IPS-18a (cell line): Measurements from ENCODE around the gene AOC1.

Experiments
- H3K27ac ChIP-seq: one replicate; pipeline ENCODE4 v1.5.1; 2013; ENCODE audit warnings: low read length
- H3K27me3 ChIP-seq: one replicate; pipeline ENCODE4 v1.6.1; 2013; ENCODE audit warnings: mild to moderate bottlenecking, low read length; ENCODE audit not compliant: control insufficient read depth, insufficient read depth
- H3K36me3 ChIP-seq: one replicate; pipeline ENCODE4 v1.6.1; 2013; ENCODE audit warnings: low read depth, low read length; ENCODE audit not compliant: control insufficient read depth
- H3K4me1 ChIP-seq: one replicate; pipeline ENCODE4 v1.6.1; 2013; ENCODE audit warnings: low read depth, low read length; ENCODE audit not compliant: control insufficient read depth
- H3K4me3 ChIP-seq: one replicate; pipeline ENCODE4 v1.5.1; 2013; ENCODE audit warnings: low read length
- H3K9ac ChIP-seq: one replicate; pipeline ENCODE4 v1.6.1; 2013; ENCODE audit warnings: mild to moderate bottlenecking, low read length, moderate library complexity
- H3K9me3 ChIP-seq: one replicate; pipeline ENCODE4 v1.6.1; 2013; ENCODE audit warnings: low read depth, low read length; ENCODE audit not compliant: control insufficient read depth

AOC1 gene

DNA sequence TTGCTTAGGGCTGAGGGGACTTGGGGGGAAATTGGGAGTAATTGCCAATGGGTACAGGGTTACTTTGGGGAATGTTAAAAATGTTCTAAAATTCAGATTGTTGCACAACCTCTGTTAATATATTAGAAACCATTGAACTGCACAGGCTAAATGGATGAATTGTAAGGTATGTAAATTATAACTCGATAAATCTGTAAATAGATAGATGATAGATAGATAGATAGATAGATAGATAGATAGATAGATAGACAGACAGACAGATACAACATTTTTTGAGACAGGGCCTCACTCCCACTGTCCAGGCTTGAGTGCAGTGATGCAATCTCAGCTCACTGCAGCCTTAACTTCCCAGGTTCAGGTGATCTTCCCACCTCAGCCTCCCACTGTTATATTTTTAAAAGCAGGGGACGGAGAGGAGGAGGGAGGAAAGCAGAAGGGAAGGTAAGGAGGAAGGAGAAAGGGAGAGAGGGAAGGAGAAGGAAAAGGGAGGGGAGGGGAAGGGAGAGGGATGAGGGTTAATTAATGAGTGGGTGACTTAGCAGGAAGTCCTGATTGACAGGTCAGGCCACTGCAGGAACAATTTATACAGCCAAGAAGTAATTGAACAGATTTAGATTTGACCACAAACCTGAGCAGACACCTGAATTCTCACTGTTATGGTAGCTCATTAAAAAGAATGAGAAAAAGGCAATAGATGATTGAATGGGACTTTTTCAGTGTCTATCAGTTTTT is 38.7 kb downstream of the AOC1 start:
- Histone ChIP-seq H3K9me3 (no peaks in the 10 kb centered on the region), H3K4me3 (no peak overlapping the region)

DNA sequence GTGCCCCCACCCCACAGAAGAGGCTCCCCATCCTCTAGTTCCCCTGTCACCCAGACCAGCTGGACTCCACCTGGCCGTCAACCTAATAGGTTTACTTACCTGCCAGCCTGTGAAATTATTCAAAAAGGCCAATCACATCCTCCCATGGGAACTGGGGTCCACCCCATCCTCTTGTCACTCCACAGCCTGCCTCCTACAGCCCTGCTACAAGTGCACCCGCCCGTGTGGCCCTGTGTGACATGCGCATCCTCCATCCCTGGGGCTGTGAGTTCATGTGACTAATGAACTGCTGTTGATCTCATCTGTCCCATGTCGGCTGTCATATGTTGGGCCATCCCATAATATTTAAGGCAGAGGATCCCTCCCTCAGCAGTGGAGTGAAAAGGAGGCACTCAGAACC is 39.4 kb downstream of the AOC1 start:
- no peak overlapping the region for H3K4me3 ChIP-seq
- no peaks in the 10 kb centered on the region for H3K9me3 ChIP-seq
- no peaks in the 10 kb centered on the region for H3K27me3 ChIP-seq
- no peak overlapping the region for H3K9ac ChIP-seq
- no peak overlapping the region for H3K27ac ChIP-seq
- no peaks in the 10 kb centered on the region for H3K4me1 ChIP-seq
- no peaks in the 10 kb centered on the region for H3K36me3 ChIP-seq

More for the DNA sequence above, 38.7 kb downstream of the AOC1 start:
- no peak overlapping the region for H3K9ac ChIP-seq
- H3K36me3 ChIP-seq, result no peaks in the 10 kb centered on the region
- no peaks in the 10 kb centered on the region for H3K27me3 ChIP-seq
- H3K4me1 ChIP-seq, result no peaks in the 10 kb centered on the region
- no peak overlapping the region for H3K27ac ChIP-seq

DNA sequence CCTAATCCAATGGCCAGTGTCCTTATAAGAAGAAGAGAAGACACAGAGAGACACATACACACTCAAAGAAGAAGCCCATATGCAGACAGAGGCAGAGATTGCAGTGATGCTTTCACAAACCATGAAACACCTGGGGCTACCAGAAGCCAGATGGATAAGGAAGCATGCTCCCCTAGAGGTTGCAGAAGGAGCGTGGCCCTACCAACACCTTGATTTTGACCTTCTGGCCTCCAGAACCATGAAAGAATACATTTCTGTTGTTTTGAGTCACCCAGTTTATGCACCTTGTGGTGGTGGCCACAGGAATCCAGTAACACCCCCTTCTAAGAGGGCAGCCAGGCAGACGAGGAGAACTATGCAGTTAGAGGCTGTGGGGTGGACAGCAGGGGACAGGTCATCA is 43.5 kb downstream of the AOC1 start:
- Histone ChIP-seq H3K9me3 (no peaks in the 10 kb centered on the region), H3K36me3 (no peaks in the 10 kb centered on the region), H3K4me1 (no peaks in the 10 kb centered on the region), H3K27ac (no peak overlapping the region), H3K4me3 (no peak overlapping the region), H3K9ac (no peak overlapping the region), H3K27me3 (peaks cover 29% of the 10 kb centered on the region)

DNA sequence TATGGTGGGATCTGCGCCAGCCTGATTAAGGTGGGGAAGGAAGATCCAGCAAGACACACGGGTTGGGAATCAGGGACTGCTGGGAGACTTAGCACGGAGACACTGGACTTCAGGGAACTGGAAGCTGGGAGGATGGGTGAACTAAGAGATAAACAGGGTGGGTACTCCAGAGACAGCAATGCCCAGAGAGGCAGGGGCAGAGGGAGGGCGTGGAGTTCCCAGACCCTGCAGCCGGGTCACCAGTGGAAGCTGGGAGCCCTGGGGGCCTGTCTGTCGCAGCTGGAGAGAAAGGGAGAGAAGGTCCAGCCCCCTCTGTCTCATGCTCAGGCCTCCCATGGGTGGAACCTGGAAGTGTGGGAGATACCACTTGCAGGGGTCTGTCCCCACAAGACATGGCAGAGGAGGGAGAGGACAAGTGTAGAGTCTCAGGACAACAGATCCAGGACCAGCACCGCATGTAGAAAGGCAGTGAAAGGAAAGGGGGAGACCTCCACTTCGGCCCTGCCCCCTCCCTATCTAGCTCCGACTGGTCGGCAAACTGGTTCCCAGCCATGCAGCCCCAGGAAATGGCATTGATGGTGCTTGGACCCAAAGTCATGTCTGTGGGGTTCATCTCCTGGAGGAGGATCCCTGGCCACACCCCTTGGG is 44.4 kb downstream of the AOC1 start:
- Histone ChIP-seq H3K4me3 (no peak overlapping the region), H3K9ac (no peak overlapping the region), H3K27ac (no peak overlapping the region), H3K4me1 (peaks cover 4% of the 10 kb centered on the region), H3K27me3 (peaks cover 29% of the 10 kb centered on the region), H3K36me3 (no peaks in the 10 kb centered on the region), H3K9me3 (no peaks in the 10 kb centered on the region)

DNA sequence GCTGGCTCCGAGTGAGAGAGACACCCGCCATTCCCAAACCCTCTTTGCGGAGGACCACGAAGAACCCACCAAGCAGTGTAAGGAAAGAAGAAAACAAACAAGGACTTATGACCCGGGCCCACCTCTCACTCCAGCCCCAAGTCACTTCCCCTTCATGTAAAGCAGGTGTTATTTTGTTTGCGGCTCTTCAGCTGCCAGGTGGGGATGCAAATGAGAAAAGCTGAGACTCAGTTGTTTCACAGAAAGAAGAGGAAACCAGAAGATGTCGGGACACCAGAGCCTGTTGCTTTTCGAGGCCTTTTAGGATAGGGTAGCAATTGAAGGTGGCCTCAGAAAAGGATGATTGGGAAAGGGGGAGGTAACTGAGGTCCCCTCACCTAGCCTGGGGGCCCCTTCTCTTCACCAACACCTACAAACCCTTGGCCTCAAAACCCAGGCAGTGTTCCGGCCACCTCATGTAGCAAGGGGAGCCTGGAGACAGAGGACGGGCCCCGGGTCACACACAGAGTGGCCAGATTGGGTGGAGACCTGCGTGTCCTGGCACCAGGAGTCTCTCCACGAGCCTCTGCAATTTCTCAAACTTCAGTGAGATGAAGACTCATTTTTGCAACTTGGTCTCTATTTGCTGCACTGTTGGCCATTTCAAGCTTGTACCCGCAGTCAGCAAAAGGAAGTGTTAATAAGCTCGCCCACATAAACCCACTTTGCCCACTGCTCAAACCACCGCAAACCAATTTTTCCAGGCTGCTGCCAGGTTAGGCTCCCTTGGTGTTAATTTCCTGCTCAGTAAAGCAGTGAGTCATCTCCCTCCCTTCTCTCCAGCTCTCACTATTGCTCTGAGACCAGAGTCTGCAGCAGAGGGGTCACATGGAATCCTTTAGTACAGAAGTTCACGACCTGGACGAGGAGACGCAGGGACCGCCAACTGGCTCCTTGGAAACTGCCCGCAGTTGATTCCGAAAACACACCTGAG is 45.5 kb downstream of the AOC1 start:
- H3K4me1 ChIP-seq, result peaks cover 4% of the 10 kb centered on the region
- H3K27ac ChIP-seq, result no peak overlapping the region

DNA sequence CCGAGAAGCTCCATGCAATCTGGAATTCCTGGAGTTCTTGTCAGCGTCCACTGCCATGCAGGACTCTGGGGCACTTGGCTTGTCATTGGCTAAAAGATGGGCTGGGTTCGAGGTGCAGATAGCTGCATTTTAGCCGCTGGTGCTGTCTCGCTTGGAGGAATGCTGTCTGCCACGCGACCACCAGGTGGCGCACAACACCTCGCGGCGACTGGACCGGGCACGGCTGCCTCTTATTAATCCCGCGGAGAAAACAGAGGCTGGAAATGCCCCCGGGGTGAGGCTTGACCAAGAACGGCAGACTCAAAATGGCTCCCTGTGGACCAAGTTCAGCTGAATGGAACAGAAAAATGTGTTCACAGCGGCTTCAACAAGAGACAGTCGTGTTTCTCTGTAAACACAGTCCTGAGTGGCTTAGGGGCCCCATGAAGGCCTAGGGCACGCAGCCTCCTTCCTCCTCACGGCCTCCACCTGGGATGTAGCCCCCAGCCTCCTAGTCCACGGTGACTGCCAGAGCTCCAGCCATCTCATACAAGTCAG is 46.2 kb downstream of the AOC1 start:
- Histone ChIP-seq H3K9me3 (no peaks in the 10 kb centered on the region), H3K36me3 (no peaks in the 10 kb centered on the region), H3K4me3 (no peak overlapping the region), H3K27ac (no peak overlapping the region), H3K9ac (no peak overlapping the region), H3K4me1 (peaks cover 4% of the 10 kb centered on the region), H3K27me3 (peaks cover 29% of the 10 kb centered on the region)

More for the DNA sequence above, 45.5 kb downstream of the AOC1 start:
- Histone ChIP-seq H3K4me3 (no peak overlapping the region), H3K27me3 (peaks cover 29% of the 10 kb centered on the region), H3K9ac (no peak overlapping the region), H3K9me3 (no peaks in the 10 kb centered on the region), H3K36me3 (no peaks in the 10 kb centered on the region)

DNA sequence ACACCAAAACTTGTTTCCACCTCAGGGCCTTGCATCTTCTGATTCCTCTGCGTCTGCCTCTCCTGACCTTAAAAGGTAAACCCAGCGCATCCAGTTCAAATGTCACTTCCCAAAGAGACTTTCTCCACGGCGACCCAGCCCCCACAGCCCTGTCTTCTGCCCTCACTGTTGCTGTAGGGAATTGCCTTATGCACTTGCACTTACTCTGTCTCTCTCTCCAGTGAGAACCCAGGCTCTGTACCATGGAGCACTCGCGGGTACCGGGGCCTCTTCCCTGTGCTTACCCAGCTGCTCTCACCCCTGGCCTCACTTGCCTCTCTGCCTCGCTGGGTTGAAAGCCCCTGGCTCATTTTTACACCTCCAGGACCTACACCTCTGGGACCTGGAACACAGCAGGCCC is 48.4 kb downstream of the AOC1 start:
- no peak overlapping the region for H3K4me3 ChIP-seq
- no peak overlapping the region for H3K9ac ChIP-seq
- peaks cover 29% of the 10 kb centered on the region for H3K27me3 ChIP-seq
- no peak overlapping the region for H3K27ac ChIP-seq
- peaks cover 4% of the 10 kb centered on the region for H3K4me1 ChIP-seq
- H3K9me3 ChIP-seq, result no peaks in the 10 kb centered on the region
- no peaks in the 10 kb centered on the region for H3K36me3 ChIP-seq

DNA sequence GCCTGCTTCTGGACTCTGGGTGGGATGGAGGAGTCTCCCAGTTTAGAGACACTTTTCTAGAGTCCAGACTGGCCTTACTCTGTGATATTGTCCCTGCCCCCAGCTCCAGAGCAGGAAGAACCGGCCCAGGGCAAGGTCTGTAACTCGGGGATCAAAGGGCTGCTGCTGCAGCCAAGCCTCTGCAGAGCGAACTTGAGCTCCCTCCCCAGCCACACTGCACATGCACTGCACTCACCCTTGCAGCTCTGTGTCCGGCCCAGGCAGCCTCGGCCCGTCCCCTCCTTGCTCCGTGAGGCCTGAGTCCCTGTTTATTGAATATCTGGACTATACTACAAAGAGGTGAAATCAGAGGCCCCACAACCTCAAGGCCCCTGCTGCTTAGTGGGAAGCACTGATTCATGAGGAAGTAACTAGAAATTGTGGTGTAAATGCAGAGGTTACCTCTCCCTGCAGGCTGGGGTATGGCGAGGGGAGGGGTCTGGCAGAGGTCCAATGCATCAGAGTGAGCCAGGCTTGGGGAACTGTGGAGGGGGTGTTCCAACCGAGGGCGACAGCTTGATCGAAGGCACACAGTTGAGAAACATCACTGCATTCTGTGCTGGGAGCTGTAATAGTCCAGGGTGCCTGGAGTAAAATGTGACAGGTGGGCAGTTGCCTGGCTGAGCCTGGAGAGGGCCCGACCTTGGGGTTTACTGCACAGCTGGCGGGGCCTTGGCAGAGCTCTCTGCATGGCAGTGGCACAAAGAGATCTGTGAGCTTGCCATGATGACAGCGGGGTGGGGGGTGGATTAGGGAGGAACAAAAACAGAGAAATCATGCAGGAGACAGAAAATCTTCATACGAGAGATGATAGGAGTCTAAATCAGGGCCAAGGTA is 49.1 kb downstream of the AOC1 start:
- peaks cover 29% of the 10 kb centered on the region for H3K27me3 ChIP-seq
- no peaks in the 10 kb centered on the region for H3K36me3 ChIP-seq
- no peak overlapping the region for H3K9ac ChIP-seq
- no peak overlapping the region for H3K4me3 ChIP-seq
- no peak overlapping the region for H3K27ac ChIP-seq
- H3K9me3 ChIP-seq, result no peaks in the 10 kb centered on the region
- H3K4me1 ChIP-seq, result peaks cover 4% of the 10 kb centered on the region

DNA sequence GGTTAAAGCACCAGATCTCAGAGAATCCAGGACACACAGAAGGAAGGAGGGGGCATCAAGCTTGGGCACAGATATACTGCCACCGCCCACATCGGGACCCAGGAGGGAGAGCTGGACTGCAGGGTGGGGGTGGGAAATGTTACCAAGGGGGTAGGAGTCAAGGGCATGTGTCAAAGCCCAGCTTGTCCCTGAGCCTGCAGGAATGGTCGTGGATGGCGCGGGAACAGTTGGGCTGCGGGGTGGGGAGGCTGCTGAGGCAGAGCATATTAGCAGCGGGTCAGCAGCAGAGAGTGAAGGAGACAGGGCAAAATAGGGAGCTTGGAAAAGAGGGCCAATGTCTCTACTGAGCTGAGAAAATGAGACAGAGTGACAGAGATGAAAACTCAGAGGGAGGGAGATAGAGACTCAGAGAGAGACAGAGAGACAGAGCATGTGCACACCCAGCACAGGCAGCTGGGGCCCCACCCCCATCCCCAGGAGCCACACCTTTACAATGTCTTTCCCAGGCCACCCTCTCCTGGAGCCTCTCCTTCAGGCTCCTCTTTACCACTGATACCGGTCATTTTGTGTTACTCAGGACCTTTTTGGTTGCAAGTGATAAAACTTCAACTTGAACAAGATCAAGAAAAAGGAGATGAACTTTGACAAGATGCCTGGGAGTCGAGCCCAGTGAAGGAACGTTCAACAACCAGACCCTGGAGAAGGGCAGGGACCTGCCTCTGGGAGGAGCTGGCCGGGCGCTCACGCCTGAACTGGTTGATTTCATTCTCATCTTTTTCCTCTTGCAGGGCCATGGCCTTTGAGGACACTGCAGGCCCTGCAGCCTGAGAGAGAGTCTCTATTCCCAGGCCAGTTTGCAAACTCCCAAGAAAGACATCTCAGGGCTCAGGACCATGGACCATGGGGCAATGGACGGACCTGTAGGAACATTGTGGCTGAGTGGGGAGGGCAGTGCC is 50.0 kb downstream of the AOC1 start:
- peaks cover 29% of the 10 kb centered on the region for H3K27me3 ChIP-seq
- peaks cover 4% of the 10 kb centered on the region for H3K4me1 ChIP-seq
- H3K9me3 ChIP-seq, result no peaks in the 10 kb centered on the region
- H3K4me3 ChIP-seq, result no peak overlapping the region
- no peak overlapping the region for H3K9ac ChIP-seq
- H3K36me3 ChIP-seq, result no peaks in the 10 kb centered on the region
- H3K27ac ChIP-seq, result no peak overlapping the region

DNA sequence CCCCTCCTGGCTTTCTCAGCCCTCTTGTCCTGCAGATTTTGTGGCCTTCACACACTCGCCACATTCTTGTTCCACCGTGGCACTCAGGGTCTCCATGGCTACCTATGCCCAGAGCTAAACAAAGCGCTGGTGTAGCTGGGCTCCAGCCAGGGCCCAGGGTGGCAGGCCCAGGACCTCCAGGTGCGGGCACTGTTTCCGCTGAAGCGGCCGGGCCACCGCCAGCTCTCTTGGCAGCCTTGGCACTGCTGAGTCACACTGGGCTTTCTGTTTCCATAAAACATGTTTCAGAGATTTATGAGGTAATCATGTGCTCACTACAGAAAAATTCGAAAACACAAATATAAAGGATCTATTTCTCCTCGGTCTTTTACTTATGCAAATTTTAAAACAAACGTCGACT is 51.3 kb downstream of the AOC1 start:
- Histone ChIP-seq H3K9ac (no peak overlapping the region), H3K4me1 (peaks cover 4% of the 10 kb centered on the region), H3K9me3 (no peaks in the 10 kb centered on the region), H3K36me3 (no peaks in the 10 kb centered on the region), H3K4me3 (no peak overlapping the region), H3K27me3 (peaks cover 22% of the 10 kb centered on the region), H3K27ac (no peak overlapping the region)
